B cell (primary cell): Measurements from ENCODE around the gene PREP. TPM values are rescaled to one million over a fixed set of nuclear protein-coding genes. Genes with fewer than 3 reads are reported as not detected.

Experiments used
- ATAC-seq: fragments of 200-7000 bp; cut with Tn5 transposase; one replicate; pipeline ENCODE4 v1.10.0; 2021; ENCODE audit warnings: low read depth, mild to moderate bottlenecking, moderate number of reproducible peaks, moderate library complexity
- CTCF ChIA-PET: fragments of 350-600 bp; sonication (Branson Sonifier 250); formaldehyde crosslinking; loops from one replicate; lab custom pipeline; 2021; ENCODE audit warnings: antibody characterized with exemption, inconsistent platforms; lab: Charles Lee
- POLR2A ChIA-PET: fragments of 350-600 bp; sonication (Branson Sonifier 250); formaldehyde crosslinking; loops from one replicate; lab custom pipeline; 2021; ENCODE audit warnings: antibody characterized with exemption; lab: Charles Lee
- DNase-seq: peaks from one replicate; pipeline ENCODE4 v3.0.0; 2013
- H2AFZ ChIP-seq: 2 replicates; pipeline ENCODE4 v1.6.1; 2012; ENCODE audit warnings: mild to moderate bottlenecking, low read depth, low read length; ENCODE audit not compliant: insufficient read depth, poor library complexity, severe bottlenecking
- H3K27ac ChIP-seq, 2 donors: 1 replicate in 1 of 2; 2 replicates in 1 of 2; pipeline ENCODE4 v1.5.1; 2012 to 2013; ENCODE audit warnings: low read length in 2 of 2, mild to moderate bottlenecking in 2 of 2, moderate library complexity in 1 of 2
- H3K27me3 ChIP-seq, 4 experiments: fragments of 200-600 bp in 1 of 4; sonication (generic) in 1 of 4; replicated peaks in 1 of 4; 1 replicate in 2 of 4; 2 replicates in 2 of 4; pipeline versions ENCODE4 v1.6.1 to v1.7.0; 2013 to 2016; ENCODE audit warnings: low read length in 3 of 4, mild to moderate bottlenecking in 2 of 4, mixed read lengths in 1 of 4, moderate library complexity in 1 of 4; ENCODE audit not compliant: insufficient read depth in 4 of 4, control insufficient read depth in 3 of 4; ENCODE audit errors: control extremely low read depth in 1 of 4
- H3K36me3 ChIP-seq, 2 experiments: replicated peaks in 1 of 2; 1 replicate in 1 of 2; 2 replicates in 1 of 2; pipeline versions ENCODE4 v1.6.1 to v1.7.1; 2013; ENCODE audit warnings: low read length in 1 of 2; ENCODE audit not compliant: insufficient read depth in 2 of 2, control insufficient read depth in 1 of 2; ENCODE audit errors: control extremely low read depth in 1 of 2, extremely low read depth in 1 of 2
- H3K4me1 ChIP-seq, 2 donors: fragments of 200-600 bp in 1 of 2; sonication (generic) in 1 of 2; 1 replicate in 1 of 2; 2 replicates in 1 of 2; pipeline versions ENCODE4 v1.5.1 to v1.6.1; 2013 to 2017; ENCODE audit warnings: low read length in 2 of 2; ENCODE audit not compliant: control insufficient read depth in 2 of 2, insufficient read depth in 2 of 2
- H3K4me2 ChIP-seq: replicated peaks from 2 replicates; pipeline ENCODE3; 2012; ENCODE audit warnings: mild to moderate bottlenecking, low read depth, low read length; ENCODE audit not compliant: poor library complexity, severe bottlenecking
- H3K4me3 ChIP-seq, 5 experiments: fragments of 200-600 bp in 1 of 5; sonication (generic) in 1 of 5; 1 replicate in 3 of 5; 2 replicates in 2 of 5; pipeline versions ENCODE4 v1.5.1 to v1.7.0; 2011 to 2016; ENCODE audit warnings: low read length in 4 of 5, mild to moderate bottlenecking in 4 of 5, low read depth in 2 of 5, control low read depth in 1 of 5, moderate library complexity in 1 of 5; ENCODE audit not compliant: insufficient read depth in 1 of 5; ENCODE audit errors: control extremely low read depth in 1 of 5, extremely low read depth in 1 of 5
- H3K79me2 ChIP-seq: fragments of 200-600 bp; sonication (generic); one replicate; pipeline ENCODE4 v1.6.0; 2016; ENCODE audit warnings: low read length; ENCODE audit not compliant: control insufficient read depth, insufficient read depth
- H3K9ac ChIP-seq: fragments of 200-600 bp; sonication (generic); 2 replicates; pipeline ENCODE4 v1.6.1; 2017; ENCODE audit warnings: mild to moderate bottlenecking, low read length, moderate library complexity
- H3K9me3 ChIP-seq, 3 donors: one replicate each; pipeline versions ENCODE4 v1.6.1 to v1.7.1; 2013; ENCODE audit warnings: low read length in 2 of 3; ENCODE audit not compliant: control insufficient read depth in 2 of 3, insufficient read depth in 1 of 3; ENCODE audit errors: control extremely low read depth in 1 of 3
- H4K20me1 ChIP-seq: 2 replicates; pipeline ENCODE4 v1.6.0; 2012; ENCODE audit warnings: mild to moderate bottlenecking, low read length; ENCODE audit not compliant: insufficient read depth, control insufficient read depth, poor library complexity, severe bottlenecking
- H3K27ac Mint-ChIP-seq: one replicate; pipeline ENCODE4 v1.8.0; 2021; ENCODE audit warnings: mixed read lengths
- H3K27me3 Mint-ChIP-seq: one replicate; pipeline ENCODE4 v1.8.0; 2021; ENCODE audit warnings: mixed read lengths
- H3K4me1 Mint-ChIP-seq: one replicate; pipeline ENCODE4 v1.8.0; 2021; ENCODE audit warnings: mixed read lengths
- H3K4me3 Mint-ChIP-seq: one replicate; pipeline ENCODE4 v1.8.0; 2021; ENCODE audit warnings: mixed read lengths
- H3K9me3 Mint-ChIP-seq: one replicate; pipeline ENCODE4 v1.8.0; 2022; ENCODE audit warnings: mixed read lengths; ENCODE audit not compliant: insufficient read depth
- CTCF ChIP-seq: fragments of 200-600 bp; IDR thresholded peaks from one replicate; pipeline ENCODE4 v1.8.0; 2022; ENCODE audit warnings: antibody characterized with exemption, mild to moderate bottlenecking
- EZH2 ChIP-seq: IDR thresholded peaks from 2 replicates; pipeline ENCODE4 v1.6.1; 2012; ENCODE audit warnings: borderline replicate concordance, low read depth, mild to moderate bottlenecking, moderate library complexity, low read length; ENCODE audit not compliant: insufficient read depth, poor library complexity, severe bottlenecking
- whole genome bisulfite sequencing: methylation state at CpG from one replicate; pipeline ENCODE4 v1.1.5; 2013; ENCODE audit warnings: missing lambda C conversion rate; ENCODE audit not compliant: insufficient coverage; 5-methylcytosine and 5-hydroxymethylcytosine counted together
- intact Hi-C: fragments of 100-400 bp; cut with micrococcal nuclease; formaldehyde crosslinking; loops from one replicate; pipeline ENCODE4 v1.10.0; 2022
- polyA plus RNA-seq: library from polyadenylated mRNA; depleted of rRNA; stranded (reverse); fragments of >200 nt; gene quantifications from 2 replicates; pipeline ENCODE4 v1.2.3, GENCODE V29; 2012
- total RNA-seq, 2 donors: library from RNA; stranded (reverse); fragments of 120-200 nt in 1 of 2; gene quantifications; 1 replicate in 1 of 2; 2 replicates in 1 of 2; pipeline versions ENCODE4 v1.2.3 to v1.2.4, GENCODE V29; 2013 to 2022

Gene PREP
- total and polyA plus RNA-seq, 2 donors (not counting 1 experiment from before 2014, with no cell fraction given) = 12.2 to 27.0 TPM

- H3K36me3 ChIP-seq = peaks cover 4 to 44% of the 10 kb centered on the region in 2 experiments
These were observed 120.0 kb downstream of the PREP start for GRCh38 chr6:105282631-105283585.

More at GRCh38 chr6:105282631-105283585, 120.0 kb downstream of the PREP start:
- no peaks in the 10 kb centered on the region for H4K20me1 ChIP-seq
- H3K27ac Mint-ChIP-seq = no peak overlapping the region
- no peak overlapping the region for H3K27ac ChIP-seq
- no peak overlapping the region for H3K9ac ChIP-seq
- TF ChIP-seq EZH2 (no peak), CTCF (no peak)
- no peak overlapping the region for H3K4me3 Mint-ChIP-seq
- intact Hi-C loops = no loop called here
- H3K4me2 ChIP-seq = no peak overlapping the region
- ChIA-PET CTCF (no interaction called here), POLR2A (no interaction called here)
- no peaks in the 10 kb centered on the region for H3K4me1 Mint-ChIP-seq
- H3K79me2 ChIP-seq = no peaks in the 10 kb centered on the region
- H2AFZ ChIP-seq = no peak overlapping the region
- DNase-seq = no peak
- no peaks in the 10 kb centered on the region for H3K9me3 ChIP-seq
- no peak overlapping the region for H3K4me3 ChIP-seq
- no peaks in the 10 kb centered on the region for H3K27me3 Mint-ChIP-seq
- 85% methylated on average over 4 of the region's 18 CpGs for WGBS
- no peaks in the 10 kb centered on the region for H3K27me3 ChIP-seq
- no peaks in the 10 kb centered on the region for H3K4me1 ChIP-seq
- no peaks in the 10 kb centered on the region for H3K9me3 Mint-ChIP-seq
- no peak for ATAC-seq
